Activated CD8-positive, alpha-beta T cell treated with anti-CD3 and anti-CD28 coated beads for 36 hours (primary cell): ENCODE measurements around the gene COL5A2. TPM values are rescaled to one million over a fixed set of nuclear protein-coding genes. Genes with fewer than 3 reads are reported as not detected.

Experiments used
- ATAC-seq: fragments of 200-7000 bp; cut with Tn5 transposase; one replicate; pipeline ENCODE4 v1.10.0; 2021; ENCODE audit warnings: mild to moderate bottlenecking, moderate library complexity
- CTCF ChIA-PET: fragments of 350-600 bp; sonication (Branson Sonifier 250); formaldehyde crosslinking; loops from one replicate; lab custom pipeline; 2021; ENCODE audit warnings: antibody characterized with exemption; lab: Charles Lee
- POLR2A ChIA-PET: fragments of 350-600 bp; sonication (Branson Sonifier 250); formaldehyde crosslinking; loops from one replicate; lab custom pipeline; 2021; ENCODE audit warnings: antibody characterized with exemption; lab: Charles Lee
- DNase-seq: peaks from one replicate; pipeline ENCODE4 v3.0.0-alpha.2; 2020
- H3K27ac Mint-ChIP-seq: one replicate; pipeline ENCODE4 v1.8.0; 2021; ENCODE audit warnings: mild to moderate bottlenecking, mixed read lengths
- H3K27me3 Mint-ChIP-seq: one replicate; pipeline ENCODE4 v1.8.0; 2021; ENCODE audit warnings: mixed read lengths
- H3K36me3 Mint-ChIP-seq: one replicate; pipeline ENCODE4 v1.8.0; 2021; ENCODE audit warnings: low read depth, mixed read lengths
- H3K4me1 Mint-ChIP-seq: one replicate; pipeline ENCODE4 v1.8.0; 2021; ENCODE audit warnings: low read depth, mixed read lengths
- H3K4me3 Mint-ChIP-seq: one replicate; pipeline ENCODE4 v1.8.0; 2021; ENCODE audit warnings: mild to moderate bottlenecking, moderate library complexity, mixed read lengths
- H3K9me3 Mint-ChIP-seq: one replicate; pipeline ENCODE4 v1.8.0; 2021; ENCODE audit warnings: mixed read lengths
- CTCF ChIP-seq: fragments of 200-600 bp; IDR thresholded peaks from one replicate; pipeline ENCODE4 v1.8.0; 2022; ENCODE audit warnings: antibody characterized with exemption, mild to moderate bottlenecking
- intact Hi-C: fragments of 100-400 bp; cut with micrococcal nuclease; formaldehyde crosslinking; loops from one replicate; pipeline ENCODE4 v1.10.0; 2022
- total RNA-seq, 2 experiments: library from RNA; stranded (reverse); gene quantifications; one replicate each; pipeline ENCODE4 v1.2.3, GENCODE V29; 2021

COL5A2 gene
- 1 to 10 TPM; 2.3 to 3.3 TPM for total RNA-seq

- DNase-seq = peak; percentile 8
- intact Hi-C loops = no loop called here
- Mint-ChIP-seq H3K4me1 (peaks cover 12% of the 10 kb centered on the region), H3K27ac (no peak within 1 kb of the TSS), H3K27me3 (peaks cover 17% of the 10 kb centered on the region), H3K9me3 (no peaks in the 10 kb centered on the region), H3K36me3 (no peaks in the 10 kb centered on the region), H3K4me3 (peak within 1 kb of the TSS; percentile 1)
- no peak for TF ChIP-seq CTCF
- ATAC-seq = no peak
- ChIA-PET POLR2A (no interaction called here), CTCF (interaction anchor here (1.1 to 2.2 kb wide), 5 partner anchors 10 to 168 kb away, joined by 3 to 10 read pairs (median 3); no protein-coding TSS in a partner anchor)
These were observed at the start of gene COL5A2 for GRCh38 chr2:189179570-189179950. Gene COL5A2, minus strand, starts transcription at chr2:189179761. Its CDS starts 157 bp downstream, at chr2:189179604.

GRCh38 chr2:189226017-189226416 is 46.5 kb upstream of the COL5A2 start:
- H3K27me3 Mint-ChIP-seq = no peaks in the 10 kb centered on the region
- H3K4me3 Mint-ChIP-seq = no peak overlapping the region
- H3K4me1 Mint-ChIP-seq = peaks cover 3% of the 10 kb centered on the region
- POLR2A ChIA-PET = no interaction called here
- no peak overlapping the region for H3K27ac Mint-ChIP-seq
- ATAC-seq (no peak), DNase-seq (no peak)
- H3K9me3 Mint-ChIP-seq = no peaks in the 10 kb centered on the region
- intact Hi-C loops = no loop called here
- CTCF ChIA-PET = interaction anchor here (1.3 kb wide), 1 partner anchor 83 kb away, joined by 5 read pairs; no protein-coding TSS in a partner anchor
- no peak for TF ChIP-seq CTCF
- H3K36me3 Mint-ChIP-seq = no peaks in the 10 kb centered on the region

GRCh38 chr2:189225032-189225431 is 45.5 kb upstream of the COL5A2 start:
- no peak for DNase-seq
- H3K9me3 Mint-ChIP-seq = no peaks in the 10 kb centered on the region
- ATAC-seq = no peak
- H3K27me3 Mint-ChIP-seq = no peaks in the 10 kb centered on the region
- TF ChIP-seq CTCF = no peak
- H3K27ac Mint-ChIP-seq = no peak overlapping the region
- ChIA-PET CTCF (interaction anchor here (1.3 kb wide), 1 partner anchor 82 kb away, joined by 5 read pairs; no protein-coding TSS in a partner anchor), POLR2A (no interaction called here)
- intact Hi-C loops = no loop called here
- H3K36me3 Mint-ChIP-seq = no peaks in the 10 kb centered on the region
- H3K4me1 Mint-ChIP-seq = no peaks in the 10 kb centered on the region
- no peak overlapping the region for H3K4me3 Mint-ChIP-seq

GRCh38 chr2:189222468-189223105 is 43.0 kb upstream of the COL5A2 start:
- intact Hi-C loops = no loop called here

More at GRCh38 chr2:189222468-189223105, 43.0 kb upstream of the COL5A2 start:
- Mint-ChIP-seq H3K27ac (no peak overlapping the region), H3K9me3 (no peaks in the 10 kb centered on the region), H3K36me3 (no peaks in the 10 kb centered on the region), H3K27me3 (no peaks in the 10 kb centered on the region), H3K4me3 (no peak overlapping the region), H3K4me1 (peaks cover 4% of the 10 kb centered on the region)
- no peak for TF ChIP-seq CTCF
- no peak for DNase-seq
- POLR2A ChIA-PET = no interaction called here
- no peak for ATAC-seq
- CTCF ChIA-PET = interaction anchor here (1.8 kb wide), 1 partner anchor 79 kb away, joined by 10 read pairs; no protein-coding TSS in a partner anchor
